ENCODE data around the gene TANC1. TPM values are rescaled to one million over a fixed set of nuclear protein-coding genes. Genes with fewer than 3 reads are reported as not detected.

Gene TANC1
- total RNA-seq, 1 donor from 2014 or later, result 18.5 TPM

- H3K27me3 ChIP-seq (ENCODE audit: control insufficient read depth, insufficient read depth, low read length), result no peaks in the 10 kb centered on the region
- H3K36me3 ChIP-seq (ENCODE audit: control insufficient read depth, insufficient read depth, low read length), result no peaks in the 10 kb centered on the region
- DNase-seq (ENCODE audit: low read depth), result no peak
- TF ChIP-seq CTCF (IDR thresholded peaks at IDR 0.05; ENCODE audit: insufficient read depth, low read length, poor library complexity, severe bottlenecking), result no peak
- no peak overlapping the region for H3K4me3 ChIP-seq (ENCODE audit: low read depth, low read length)
Observed at GRCh38 chr2:159196393-159196925, 228.0 kb downstream of the TANC1 start.

GRCh38 chr2:159199236-159199635 is 230.8 kb downstream of the TANC1 start:
- no peak for DNase-seq (ENCODE audit: low read depth)
- no peak for TF ChIP-seq CTCF (IDR thresholded peaks at IDR 0.05; ENCODE audit: insufficient read depth, low read length, poor library complexity, severe bottlenecking)
- Histone ChIP-seq H3K27me3 (ENCODE audit: control insufficient read depth, insufficient read depth, low read length) (no peaks in the 10 kb centered on the region), H3K4me3 (ENCODE audit: low read depth, low read length) (no peak overlapping the region), H3K36me3 (ENCODE audit: control insufficient read depth, insufficient read depth, low read length) (no peaks in the 10 kb centered on the region)

GRCh38 chr2:159199761-159200465 is 231.5 kb downstream of the TANC1 start:
- H3K36me3 ChIP-seq (ENCODE audit: control insufficient read depth, insufficient read depth, low read length), result no peaks in the 10 kb centered on the region
- no peak for TF ChIP-seq CTCF (IDR thresholded peaks at IDR 0.05; ENCODE audit: insufficient read depth, low read length, poor library complexity, severe bottlenecking)

GRCh38 chr2:159200498-159200897 is 232.1 kb downstream of the TANC1 start:
- Histone ChIP-seq H3K4me3 (ENCODE audit: low read depth, low read length) (no peak overlapping the region), H3K27me3 (ENCODE audit: control insufficient read depth, insufficient read depth, low read length) (no peaks in the 10 kb centered on the region), H3K36me3 (ENCODE audit: control insufficient read depth, insufficient read depth, low read length) (no peaks in the 10 kb centered on the region)
- no peak for TF ChIP-seq CTCF (IDR thresholded peaks at IDR 0.05; ENCODE audit: insufficient read depth, low read length, poor library complexity, severe bottlenecking)
- no peak for DNase-seq (ENCODE audit: low read depth)

More at GRCh38 chr2:159199761-159200465, 231.5 kb downstream of the TANC1 start:
- DNase-seq (ENCODE audit: low read depth), result no peak
- Histone ChIP-seq H3K27me3 (ENCODE audit: control insufficient read depth, insufficient read depth, low read length) (no peaks in the 10 kb centered on the region), H3K4me3 (ENCODE audit: low read depth, low read length) (no peak overlapping the region)

- Histone ChIP-seq H3K4me3 (ENCODE audit: low read depth, low read length) (no peak overlapping the region), H3K27me3 (ENCODE audit: control insufficient read depth, insufficient read depth, low read length) (no peaks in the 10 kb centered on the region), H3K36me3 (ENCODE audit: control insufficient read depth, insufficient read depth, low read length) (no peaks in the 10 kb centered on the region)
- no peak for DNase-seq (ENCODE audit: low read depth)
- no peak for TF ChIP-seq CTCF (IDR thresholded peaks at IDR 0.05; ENCODE audit: insufficient read depth, low read length, poor library complexity, severe bottlenecking)
Observed at GRCh38 chr2:159201360-159202063, 233.1 kb downstream of the TANC1 start.
